K562 (cell line): ENCODE measurements around the gene ZNF775. TPM values are rescaled to one million over a fixed set of nuclear protein-coding genes. Genes with fewer than 3 reads are reported as not detected.
A peak's percentile ranks its signal among the peaks of the same experiment; 100 is the strongest.

ENCODE experiments used
- ARID3A ChIP-seq: IDR thresholded peaks from 2 replicates; pipeline ENCODE4 v1.6.1; 2012; ENCODE audit warnings: low read depth, low read length, improper control_type of control experiment, borderline replicate concordance
- CHAMP1 ChIP-seq: fragments of 450-650 bp; IDR thresholded peaks from 2 replicates; pipeline ENCODE4 v1.6.1; 2016; ENCODE audit warnings: mild to moderate bottlenecking
- CUX1 ChIP-seq: fragments of 200-800 bp; sonication (Bioruptor generic); IDR thresholded peaks from 2 replicates; pipeline ENCODE4 v1.6.1; 2016; ENCODE audit warnings: missing genetic modification characterization, missing compliant biosample characterization
- JUN ChIP-seq, 2 experiments: sonication (generic) in 1 of 2; formaldehyde crosslinking in 1 of 2; IDR thresholded peaks; 2 replicates each; pipeline versions ENCODE4 v1.6.1 to v1.8.0; 2012 to 2022; ENCODE audit warnings: borderline replicate concordance in 2 of 2, mild to moderate bottlenecking in 2 of 2, improper control_type of control experiment in 1 of 2, low read depth in 1 of 2, low read length in 1 of 2, missing genetic modification reagents in 1 of 2
- NFATC3 ChIP-seq: fragments of 450-650 bp; IDR thresholded peaks from 2 replicates; pipeline ENCODE4 v1.6.1; 2017; ENCODE audit warnings: mild to moderate bottlenecking
- PTRF ChIP-seq: fragments of 450-650 bp; IDR thresholded peaks from 2 replicates; pipeline ENCODE4 v1.6.1; 2016; ENCODE audit warnings: mild to moderate bottlenecking, missing genetic modification characterization, missing compliant biosample characterization
- RAD21 ChIP-seq, 2 experiments: fragments of 250-450 bp in 1 of 2; fragments of 450-650 bp in 1 of 2; sonication (Bioruptor Pico) in 1 of 2; formaldehyde crosslinking in 1 of 2; IDR thresholded peaks in 1 of 2; conservative IDR thresholded peaks in 1 of 2; 2 replicates each; pipeline versions ENCODE4 v1.4.0 to v1.8.0; 2020 to 2022; ENCODE audit warnings: mild to moderate bottlenecking in 2 of 2, moderate library complexity in 1 of 2
- RCOR1 ChIP-seq, 2 experiments: IDR thresholded peaks; 2 replicates each; pipeline ENCODE4 v1.6.1; 2012; ENCODE audit warnings: low read depth in 2 of 2, low read length in 2 of 2, borderline replicate concordance in 1 of 2, improper control_type of control experiment in 1 of 2
- ZNF197 ChIP-seq: fragments of 200-800 bp; sonication (Bioruptor generic); IDR thresholded peaks from 2 replicates; pipeline ENCODE4 v1.6.1; 2016; ENCODE audit warnings: low read depth, missing genetic modification characterization, missing compliant biosample characterization
- polyA plus RNA-seq, 8 experiments: library from polyadenylated mRNA; depleted of rRNA in 4 of 8; stranded (reverse) in 5 of 8; unstranded in 3 of 8; fragments of >200 nt; fragmentation: Nextera tagmentation in 2 of 8; fragmentation: Illumina TruSeq in 1 of 8; extraction: Ambion mirVana in 2 of 8; extraction: Trizol in 1 of 8; gene quantifications; 2 replicates each; pipeline versions ENCODE4 v1.2.1 to v1.2.3, GENCODE V29; 2011 to 2014; ENCODE audit warnings: inconsistent platforms in 1 of 8, missing spikeins in 1 of 8
- total RNA-seq, 7 experiments: library from RNA; depleted of rRNA in 6 of 7; stranded (reverse); fragments of >200 nt in 6 of 7; fragmentation: Illumina TruSeq in 2 of 7; extraction: Trizol in 2 of 7; gene quantifications; 2 replicates each; pipeline versions ENCODE4 v1.2.1 to v1.2.3, GENCODE V29; 2011 to 2021; ENCODE audit warnings: low replicate concordance in 1 of 7

ZNF775 gene
- total and polyA plus RNA-seq, 9 of the 15 experiments (the other 6 are each of a cell fraction or from before 2014, with no cell fraction given): 0.04 to 18.7 (median 4.9) TPM

- TF ChIP-seq ARID3A: no peak
- TF ChIP-seq CUX1 (CRISPR knock-in tag): 0 out of 2 replicates have a peak, but pooled peaks have one; percentile 21
- peak in 1 of 2 experiments; percentile 29; a peak in 2 of 4 replicates for TF ChIP-seq RAD21 (CRISPR knock-in tag; conservative IDR thresholded peaks at IDR 0.05 in 1 of 2, IDR thresholded peaks at IDR 0.05 in 1 of 2)
- 0 out of 2 replicates have a peak, but pooled peaks have one; percentile 28 for TF ChIP-seq JUN (IDR thresholded peaks at IDR 0.05; ENCODE audit: borderline replicate concordance, low read depth, low read length)
- TF ChIP-seq JUN (CRISPR knock-in tag; IDR thresholded peaks at IDR 0.05; ENCODE audit: borderline replicate concordance): no peak
- TF ChIP-seq RCOR1 (IDR thresholded peaks at IDR 0.05; ENCODE audit: borderline replicate concordance in 1 of 2, low read depth in 2 of 2, low read length in 2 of 2): peak in 1 of 2 experiments; percentile 62; a peak in 2 of 4 replicates
- TF ChIP-seq CHAMP1: 0 out of 2 replicates have a peak, but pooled peaks have one; percentile 30
- 0 out of 2 replicates have a peak, but pooled peaks have one; percentile 70 for TF ChIP-seq NFATC3
- 0 out of 2 replicates have a peak, but pooled peaks have one; percentile 69 for TF ChIP-seq ZNF197 (CRISPR knock-in tag)
- peak; percentile 53 for TF ChIP-seq PTRF (tag)
Observed at GRCh38 chr7:150431839-150432658, 52.9 kb downstream of the ZNF775 start (continued).
